Measurements from ENCODE around the gene RERGL. TPM values are rescaled to one million over a fixed set of nuclear protein-coding genes. Genes with fewer than 3 reads are reported as not detected.
"Not testable (repeated sequence)": the region's sequence is repeated elsewhere in the genome, so short reads cannot be mapped to it uniquely, and the experiment has no call there.

The RERGL gene
- total RNA-seq, 2 donors from 2014 or later: 2.7 to 6.2 TPM

- intact Hi-C loops (cut with DNase I, micrococcal nuclease): no loop called here
- ATAC-seq (no peak), DNase-seq (no peak)
Measured at GRCh38 chr12:18045446-18045992, 44.5 kb downstream of the RERGL start.

GRCh38 chr12:18040060-18040742 lies 49.8 kb downstream of the RERGL start:
- intact Hi-C loops (cut with DNase I, micrococcal nuclease); ATAC-seq; DNase-seq: not testable (repeated sequence)

Other genes starting within 250 kb of the RERGL start
- gene PIK3C2G, start 171.3 kb upstream of the RERGL start, total RNA-seq: under 1 TPM; 0.56 to 0.89 TPM